GM10847 (cell line): ENCODE results near the gene CELF4.

ENCODE experiments used
- POLR2A ChIP-seq: IDR thresholded peaks from 2 replicates; pipeline ENCODE4 v1.6.1; 2011; ENCODE audit not compliant: insufficient read length; ENCODE audit errors: extremely low read depth

Gene CELF4

DNA sequence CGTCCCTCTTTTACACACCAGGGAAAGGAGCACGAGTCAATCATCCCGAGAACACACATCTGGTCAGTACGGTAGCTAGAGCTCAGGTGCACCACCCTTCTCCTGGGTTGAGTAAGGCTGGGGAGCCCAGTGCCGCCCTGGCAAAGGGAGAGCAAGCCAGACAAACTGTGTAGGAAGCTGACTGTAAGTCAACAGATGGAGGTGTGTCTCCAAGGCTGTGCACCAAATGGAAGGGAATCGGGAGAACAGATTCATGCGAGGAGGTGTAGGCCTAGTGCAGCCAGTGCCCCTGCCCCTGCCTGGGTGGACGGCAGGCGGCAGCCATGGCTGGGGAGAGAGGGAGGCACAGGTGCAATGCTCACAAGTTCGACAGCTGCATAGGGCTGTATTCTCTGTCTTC lies 65.7 kb downstream of the CELF4 start:
- TF ChIP-seq POLR2A: no peak

DNA sequence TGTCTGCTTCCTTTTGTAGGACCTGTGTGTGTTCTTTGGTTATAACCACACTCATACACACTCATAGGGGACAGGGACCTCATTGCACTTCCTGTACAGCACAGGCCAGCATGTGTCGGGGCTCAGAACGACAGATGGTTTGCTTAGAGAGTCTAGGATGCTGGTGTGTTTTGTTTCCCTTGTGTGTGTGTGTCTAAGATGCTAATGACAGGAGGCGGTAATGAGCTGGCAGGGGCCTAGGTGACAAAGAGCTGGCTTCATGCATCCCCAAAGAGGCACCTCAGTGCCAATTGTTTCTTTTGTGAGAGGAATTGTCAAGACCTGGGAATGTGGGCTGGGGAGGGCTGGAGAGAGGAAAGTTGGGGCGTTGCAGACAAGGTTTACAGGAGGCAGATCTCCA lies 66.6 kb downstream of the CELF4 start:
- no peak for TF ChIP-seq POLR2A

DNA sequence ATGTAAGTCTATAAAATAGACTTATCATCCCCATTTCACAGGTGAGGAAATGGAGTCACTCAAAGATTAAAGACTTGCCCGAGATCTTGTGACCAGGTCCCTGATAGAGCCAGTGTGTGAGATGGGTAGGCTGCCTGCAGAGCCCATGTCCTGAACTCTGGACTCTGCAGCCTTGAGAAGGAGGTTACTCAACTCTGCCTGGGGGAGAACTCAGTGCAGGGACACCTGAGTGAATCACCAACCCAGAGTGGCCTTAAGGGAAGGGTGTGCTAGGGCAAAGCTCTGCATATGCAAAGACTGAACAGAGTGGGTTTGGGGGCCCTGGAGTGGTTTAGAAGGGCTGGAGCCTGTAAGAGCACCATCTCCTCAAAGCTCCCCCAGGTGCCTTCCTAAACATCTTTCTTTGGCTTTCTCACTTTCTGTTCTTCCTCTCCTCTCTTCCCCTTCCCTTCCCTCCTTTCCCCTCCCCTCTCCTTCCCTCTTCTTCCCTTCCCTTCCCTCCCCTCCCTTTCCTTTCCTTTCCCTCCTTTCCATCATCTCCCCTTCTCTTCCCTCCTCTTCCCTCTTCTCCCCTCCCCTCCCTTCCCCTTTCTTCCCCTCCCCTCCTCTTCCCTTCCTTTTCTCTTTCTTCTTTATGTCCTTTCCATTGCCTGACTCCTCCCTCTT lies 67.6 kb downstream of the CELF4 start:
- TF ChIP-seq POLR2A: no peak

DNA sequence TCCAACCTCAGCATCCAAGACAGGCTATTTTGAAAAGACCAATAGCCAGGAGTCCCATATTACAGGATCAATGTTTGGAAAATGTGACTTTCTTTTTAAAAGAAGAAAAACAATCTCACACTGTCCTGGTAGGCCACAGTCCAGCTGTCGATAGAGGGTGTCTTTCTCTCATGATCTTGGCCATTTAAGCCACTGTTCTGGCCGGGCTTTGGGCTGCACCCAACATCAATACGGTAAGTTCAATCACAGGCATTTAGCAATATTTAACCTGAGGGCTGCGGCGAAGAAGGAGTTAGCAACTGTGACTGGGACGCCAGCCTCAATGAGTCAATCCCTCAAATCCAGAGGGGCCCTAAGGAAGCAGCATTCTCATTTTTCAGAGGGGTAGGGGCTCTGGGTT lies 69.0 kb downstream of the CELF4 start:
- no peak for TF ChIP-seq POLR2A

DNA sequence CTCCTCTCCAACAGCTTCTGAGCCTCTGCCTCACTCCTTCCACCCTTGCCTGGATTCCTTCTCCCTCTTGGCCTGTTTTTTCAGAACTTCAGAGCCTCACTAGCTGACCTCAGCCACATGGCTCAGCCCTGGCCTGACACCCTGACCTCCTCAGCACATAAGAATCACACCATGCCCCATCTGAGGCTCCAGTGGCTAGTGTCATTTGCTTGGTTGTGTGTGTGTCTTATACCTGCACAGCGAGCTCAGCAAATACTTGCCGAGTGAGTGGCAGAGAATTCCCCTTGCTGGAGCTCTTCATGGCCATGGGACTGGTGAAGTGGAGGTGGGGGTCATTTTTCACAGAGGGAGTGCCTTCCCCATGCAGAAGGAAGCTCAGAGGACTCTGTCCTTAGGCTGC lies 70.2 kb downstream of the CELF4 start:
- TF ChIP-seq POLR2A: no peak

DNA sequence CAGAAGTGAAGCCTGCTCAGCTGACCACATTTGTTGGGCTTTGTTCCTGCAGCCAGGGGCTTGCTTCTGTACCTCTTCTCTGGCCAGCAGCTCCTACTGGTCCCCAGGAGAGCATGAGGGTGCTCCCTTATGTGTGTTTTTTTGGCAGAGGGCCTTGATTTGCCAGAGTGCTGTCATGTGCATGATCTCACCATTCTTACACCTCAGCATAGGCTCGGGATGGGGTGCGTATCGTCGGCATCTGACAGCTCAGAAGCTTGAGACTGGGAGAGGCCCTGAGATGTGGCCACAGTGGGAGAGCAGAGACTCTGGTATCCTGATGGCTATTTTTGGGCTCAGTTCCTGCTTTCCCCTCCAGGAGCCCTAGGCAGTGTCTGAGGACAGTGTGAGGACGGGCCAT lies 71.2 kb downstream of the CELF4 start:
- no peak for TF ChIP-seq POLR2A

DNA sequence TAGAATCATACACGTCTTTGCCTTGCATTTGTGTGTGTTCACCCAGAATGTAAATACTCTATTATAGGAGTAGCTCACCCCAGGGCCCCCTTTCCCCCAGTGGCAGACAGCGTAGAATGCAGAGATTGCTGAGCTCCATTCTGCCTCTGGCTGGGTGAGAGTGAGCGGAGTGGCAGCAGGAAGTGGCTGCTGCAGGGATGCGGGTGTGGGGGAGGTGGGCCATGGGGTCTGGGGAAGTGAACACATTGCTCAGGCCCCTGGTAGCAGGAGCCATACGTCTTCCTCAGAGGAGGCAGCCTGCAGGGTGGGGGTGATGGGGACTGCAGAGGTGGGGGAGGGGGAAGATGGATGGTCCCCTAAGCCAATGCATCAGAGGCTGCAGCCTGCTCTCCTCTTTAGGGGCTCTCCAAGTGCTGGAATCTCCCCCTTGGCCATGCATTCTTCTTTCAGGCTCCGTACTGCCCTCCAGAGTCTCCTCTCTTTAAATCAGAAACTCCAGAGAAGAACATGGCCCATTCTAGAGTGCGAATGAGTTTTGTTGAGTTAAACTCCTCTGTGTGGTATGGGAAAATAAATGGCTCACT lies 72.2 kb downstream of the CELF4 start:
- TF ChIP-seq POLR2A: no peak

DNA sequence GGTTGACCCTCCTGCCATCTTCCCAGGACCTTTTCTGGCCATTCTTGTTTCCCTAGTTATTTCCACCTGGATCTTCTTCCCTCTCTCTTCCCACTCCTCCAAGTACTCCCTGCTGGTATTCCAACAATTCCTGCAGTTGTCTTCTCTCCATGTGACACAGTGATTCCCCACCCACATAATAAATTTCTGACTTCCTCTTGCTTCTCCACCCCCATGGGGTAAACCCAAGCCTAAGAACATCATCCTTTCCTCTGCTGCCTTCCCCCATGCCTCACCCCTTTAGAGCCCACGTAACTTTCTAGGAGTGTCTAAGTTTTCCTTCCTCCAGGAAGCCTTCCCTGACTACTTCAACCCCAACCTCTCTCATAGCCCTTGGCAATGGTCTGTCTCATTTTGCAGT lies 72.6 kb downstream of the CELF4 start:
- TF ChIP-seq POLR2A: no peak

DNA sequence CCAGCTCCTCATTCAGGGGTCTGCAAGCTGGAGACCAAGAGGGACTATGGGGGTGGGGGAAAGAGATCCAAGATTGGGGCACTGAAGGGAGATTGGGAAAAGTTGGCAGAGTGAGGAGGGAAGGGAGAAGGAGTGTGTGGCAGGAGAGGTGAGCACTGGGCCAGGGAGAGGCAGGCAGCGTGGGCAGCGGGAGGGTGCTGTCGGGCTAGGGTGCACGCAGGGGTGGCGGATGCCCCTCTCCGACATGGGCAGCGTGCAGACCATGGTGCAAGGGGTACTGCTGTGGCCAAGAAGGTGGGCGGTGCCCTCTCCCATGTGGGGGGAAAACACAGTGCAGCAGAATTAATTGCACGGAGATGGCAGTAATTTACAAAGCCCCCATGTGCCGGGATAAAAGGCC lies 74.1 kb downstream of the CELF4 start:
- TF ChIP-seq POLR2A: no peak

DNA sequence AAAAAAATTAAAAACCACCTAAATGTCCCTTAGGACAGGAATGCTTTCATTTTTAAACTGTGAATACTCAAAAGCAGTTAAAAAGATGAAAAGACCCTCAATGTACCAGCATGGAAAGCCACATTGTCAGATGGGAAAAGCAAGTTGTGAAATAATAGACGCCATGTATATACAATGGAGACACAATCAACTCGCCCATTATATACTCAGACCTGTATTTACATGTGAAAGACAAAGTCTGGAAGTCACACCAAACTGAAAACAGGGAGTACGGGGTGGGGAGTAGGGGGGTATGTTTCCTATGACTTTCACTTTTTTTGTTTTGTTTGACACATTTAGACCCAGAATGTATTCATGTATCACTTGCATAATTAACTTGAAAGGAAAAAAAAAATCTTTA lies 75.6 kb downstream of the CELF4 start:
- TF ChIP-seq POLR2A: no peak

DNA sequence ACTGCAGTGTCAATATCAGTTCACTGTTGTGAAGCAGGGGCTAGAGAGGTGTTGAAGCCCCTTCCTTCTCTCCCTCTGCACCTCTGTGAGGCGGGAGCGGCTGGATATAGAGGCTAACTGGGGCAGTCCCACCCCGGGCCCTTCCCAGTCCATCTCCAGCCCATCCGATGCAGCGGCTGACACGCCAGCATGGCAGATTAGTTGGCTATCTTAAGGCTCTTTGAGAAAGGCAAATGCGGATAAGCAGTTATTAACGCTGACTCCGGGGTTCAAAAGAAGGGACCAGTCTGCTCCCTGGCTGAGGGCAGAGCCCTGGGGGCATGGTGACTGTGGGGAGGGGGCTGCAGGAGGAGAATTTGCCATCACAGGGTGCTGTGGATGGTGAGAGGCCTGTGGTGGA lies 76.6 kb downstream of the CELF4 start:
- TF ChIP-seq POLR2A: no peak

DNA sequence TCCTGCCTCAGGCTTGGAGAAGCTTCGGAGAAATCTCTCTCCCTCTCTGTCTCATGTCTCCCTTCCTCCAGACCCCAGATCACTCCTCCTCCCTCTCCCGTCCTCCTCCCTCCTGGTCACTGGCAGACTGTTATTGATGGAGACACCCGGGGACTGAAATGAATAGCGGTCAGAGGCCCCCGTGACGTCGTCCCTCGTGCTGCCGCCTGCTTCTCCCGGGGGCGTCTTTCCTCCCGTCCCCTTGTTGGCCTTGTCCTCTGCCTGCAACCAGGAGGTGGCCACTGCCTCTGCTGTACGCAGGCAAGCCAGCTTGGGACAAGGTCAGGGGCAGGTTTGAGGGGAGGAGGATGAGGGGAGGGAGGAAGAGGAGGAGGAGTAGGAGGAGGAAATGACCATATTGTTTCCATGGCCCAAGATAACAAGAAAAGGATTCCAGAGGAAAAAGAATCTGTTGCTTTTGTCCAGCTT lies 78.2 kb downstream of the CELF4 start:
- no peak for TF ChIP-seq POLR2A

DNA sequence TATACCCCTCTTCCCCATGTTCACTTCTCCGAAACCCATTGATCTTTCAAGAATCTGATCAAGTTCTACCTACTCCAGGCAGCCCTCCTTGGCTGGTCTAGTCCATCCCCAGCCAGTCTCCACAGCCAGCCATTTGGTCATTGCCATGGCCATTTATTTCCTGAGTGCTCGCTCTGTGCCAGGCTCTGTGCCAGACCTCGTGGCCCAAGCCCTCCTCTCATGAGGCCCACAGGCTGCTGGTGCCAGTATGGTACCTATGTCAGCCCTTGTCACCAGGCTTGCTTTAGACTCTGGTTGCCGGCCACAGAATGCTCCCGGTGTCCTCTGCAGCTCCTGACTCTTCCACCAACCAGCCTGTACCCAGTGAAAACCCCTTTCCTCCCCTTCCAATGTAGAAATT lies 78.8 kb downstream of the CELF4 start:
- no peak for TF ChIP-seq POLR2A

DNA sequence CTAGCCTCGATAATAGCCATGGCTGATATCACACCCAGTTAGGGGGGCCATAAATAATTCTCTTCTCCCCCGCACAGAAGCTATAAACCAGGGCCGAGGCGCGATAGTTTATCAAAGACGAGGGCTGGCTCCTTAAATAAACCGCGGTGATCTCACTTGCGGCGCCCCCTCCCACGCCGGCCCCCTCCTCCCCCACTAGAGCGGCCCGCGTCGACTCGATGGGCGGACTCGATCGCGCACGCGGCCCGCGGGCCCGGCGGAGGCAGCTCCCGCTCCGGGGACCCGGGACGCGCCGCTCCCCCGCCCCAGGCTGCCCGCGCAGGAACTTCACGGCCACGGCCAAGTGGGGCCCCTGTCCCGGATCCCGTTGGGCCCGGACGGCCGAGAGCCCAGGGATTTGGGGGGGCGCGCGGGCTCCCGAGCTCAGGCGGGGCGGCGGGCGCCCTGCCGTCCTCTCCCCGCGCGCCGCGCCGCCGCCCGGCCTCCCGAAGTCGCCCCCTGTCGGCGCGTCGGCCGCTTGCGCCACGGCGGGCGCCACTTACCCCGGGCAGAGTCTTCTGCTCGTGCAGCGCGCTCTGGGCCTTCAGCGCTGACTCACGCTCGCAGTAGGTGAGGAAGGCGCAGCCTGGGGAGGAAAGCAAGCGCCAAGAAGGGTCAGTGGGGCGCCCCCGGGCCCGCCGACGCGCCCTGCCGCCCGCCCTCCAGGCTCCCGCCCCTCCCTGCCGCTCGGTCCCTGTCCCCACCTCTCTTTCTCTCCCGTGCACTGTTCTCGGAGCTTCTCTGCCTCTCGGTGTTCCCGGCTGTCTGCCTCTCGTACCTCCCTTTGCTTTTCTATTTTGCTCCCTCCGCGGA lies 80.4 kb downstream of the CELF4 start:
- no peak for TF ChIP-seq POLR2A

DNA sequence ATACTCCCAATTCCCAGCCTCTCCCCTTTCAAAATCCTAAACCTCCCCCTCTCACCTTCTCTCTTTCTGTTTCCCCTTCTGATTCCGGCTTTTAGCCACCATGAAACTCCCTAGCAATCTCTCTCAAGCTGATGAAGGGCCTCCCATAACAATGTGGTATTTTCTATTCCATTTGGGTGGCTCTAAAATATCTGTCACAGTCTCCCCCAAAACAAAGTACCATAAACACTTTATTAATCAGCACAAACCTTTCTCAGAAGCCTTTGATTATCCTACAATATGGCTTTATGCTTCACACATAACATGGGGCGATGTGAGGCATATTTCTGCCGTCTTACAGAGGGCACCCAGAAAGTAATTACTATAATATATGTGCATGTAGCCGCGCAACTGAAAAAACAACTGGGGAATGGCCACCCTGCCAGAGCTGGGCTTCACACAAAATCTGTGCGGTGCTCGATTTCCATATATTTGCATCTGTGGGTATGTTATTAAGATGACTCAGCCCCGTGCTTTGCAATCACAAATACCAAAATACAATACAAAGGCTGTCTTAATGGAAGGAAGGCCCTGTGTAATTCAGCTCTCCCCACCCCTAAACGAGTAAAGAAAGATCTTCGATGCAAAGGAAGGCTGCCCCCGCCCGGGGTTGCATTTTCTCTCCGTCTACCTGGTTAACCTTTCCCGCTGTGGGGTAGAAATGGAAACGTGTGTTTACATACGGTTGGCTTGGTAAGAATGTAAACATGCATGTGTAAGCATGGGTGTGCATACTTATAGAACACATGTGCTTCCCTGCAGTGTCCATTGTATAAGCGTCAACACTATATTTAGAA lies 81.4 kb downstream of the CELF4 start:
- TF ChIP-seq POLR2A: no peak

DNA sequence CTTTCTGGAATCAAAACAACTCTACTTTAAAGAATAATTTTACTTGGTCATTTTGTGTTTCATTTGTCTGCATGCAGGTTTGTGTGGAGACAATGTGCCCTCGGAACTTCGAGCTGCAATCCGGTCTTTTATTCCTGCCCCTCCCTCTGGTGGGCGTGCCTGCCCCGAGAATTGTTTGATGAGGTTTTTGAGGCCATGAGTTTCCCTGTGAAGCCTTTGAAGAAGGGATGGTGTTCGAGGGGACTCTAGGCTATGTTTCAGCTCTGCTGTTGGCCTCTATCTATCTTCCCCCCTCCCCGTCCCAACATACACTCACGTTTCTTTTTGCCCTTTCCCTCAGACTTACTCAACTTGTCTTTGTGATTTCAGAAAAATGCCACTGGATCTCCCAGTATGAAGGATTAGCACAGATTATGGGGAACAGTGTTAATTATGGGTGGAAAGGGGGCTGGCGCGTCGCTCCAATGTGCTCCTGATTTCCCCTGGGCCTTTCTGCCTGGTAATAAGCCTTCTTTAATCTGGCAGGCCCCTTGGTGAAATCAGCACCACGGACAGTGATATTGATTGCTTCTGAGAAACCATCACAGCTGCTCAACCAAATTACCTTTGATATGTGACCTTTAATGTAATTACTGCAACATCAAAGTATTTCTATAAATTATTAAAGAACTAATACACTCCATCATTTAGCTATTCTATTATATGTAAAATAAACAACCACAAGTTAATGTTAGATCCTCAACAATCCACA lies 82.2 kb downstream of the CELF4 start:
- TF ChIP-seq POLR2A: no peak
